ENCODE results near the gene ANXA2.

Gene ANXA2

DNA sequence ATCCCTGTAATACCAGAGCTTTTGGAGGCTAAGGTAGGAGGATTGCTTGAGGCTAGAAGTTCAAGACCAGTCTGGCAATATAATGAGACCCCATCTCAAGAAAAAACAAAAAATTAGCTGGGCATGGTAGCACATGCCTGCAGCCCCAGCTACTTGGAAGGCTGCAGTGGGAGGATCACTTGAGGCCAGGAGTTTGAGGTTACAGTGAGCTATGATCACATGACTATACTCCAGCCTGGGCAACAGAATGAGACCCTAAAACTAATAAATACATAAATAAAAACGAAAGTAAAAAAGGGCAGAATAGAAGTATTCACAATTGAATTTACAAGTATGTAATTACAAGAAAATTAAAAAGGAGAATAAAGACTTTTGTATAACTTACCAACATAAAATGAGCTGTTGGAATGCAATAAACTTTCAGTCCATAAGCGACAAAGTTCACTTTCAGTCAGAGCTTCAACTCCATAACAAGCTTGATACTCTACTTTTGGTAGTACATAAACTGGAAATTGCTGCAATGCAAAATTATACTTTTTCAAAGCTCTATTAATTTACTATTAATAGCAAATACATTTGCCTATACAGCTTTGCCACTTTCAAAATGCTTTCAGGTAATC is 44.4 kb upstream of the ANXA2 start:
- Histone ChIP-seq H3K4me2 (ENCODE audit: low read depth, low read length, poor library complexity, severe bottlenecking) (no peak overlapping the region), H3K79me2 (ENCODE audit: insufficient read depth, low read length) (no peaks in the 10 kb centered on the region), H3K9me2 (replicated peaks; ENCODE audit: low read depth, low read length) (no peaks in the 10 kb centered on the region), H3F3A (ENCODE audit: low read depth) (no peaks in the 10 kb centered on the region), H4K20me1 (ENCODE audit: insufficient read depth, low read length, poor library complexity, severe bottlenecking) (no peaks in the 10 kb centered on the region), H3K9me3 (ENCODE audit: insufficient read depth, low read depth, low read length) (no peaks in the 10 kb centered on the region), H3K4me3 (ENCODE audit: low read length, poor library complexity, severe bottlenecking) (no peak overlapping the region), H3K36me3 (ENCODE audit: insufficient read depth, low read length) (no peaks in the 10 kb centered on the region), H3K27me3 (ENCODE audit: insufficient read depth, low read length, poor library complexity, severe bottlenecking) (no peaks in the 10 kb centered on the region), H2AFZ (ENCODE audit: low read length) (no peak overlapping the region), H3K4me1 (ENCODE audit: insufficient read depth, low read length, poor library complexity, severe bottlenecking) (no peaks in the 10 kb centered on the region), H3K9ac (ENCODE audit: low read depth, low read length, poor library complexity, severe bottlenecking) (no peak overlapping the region)
- TF ChIP-seq, protein P1, sequence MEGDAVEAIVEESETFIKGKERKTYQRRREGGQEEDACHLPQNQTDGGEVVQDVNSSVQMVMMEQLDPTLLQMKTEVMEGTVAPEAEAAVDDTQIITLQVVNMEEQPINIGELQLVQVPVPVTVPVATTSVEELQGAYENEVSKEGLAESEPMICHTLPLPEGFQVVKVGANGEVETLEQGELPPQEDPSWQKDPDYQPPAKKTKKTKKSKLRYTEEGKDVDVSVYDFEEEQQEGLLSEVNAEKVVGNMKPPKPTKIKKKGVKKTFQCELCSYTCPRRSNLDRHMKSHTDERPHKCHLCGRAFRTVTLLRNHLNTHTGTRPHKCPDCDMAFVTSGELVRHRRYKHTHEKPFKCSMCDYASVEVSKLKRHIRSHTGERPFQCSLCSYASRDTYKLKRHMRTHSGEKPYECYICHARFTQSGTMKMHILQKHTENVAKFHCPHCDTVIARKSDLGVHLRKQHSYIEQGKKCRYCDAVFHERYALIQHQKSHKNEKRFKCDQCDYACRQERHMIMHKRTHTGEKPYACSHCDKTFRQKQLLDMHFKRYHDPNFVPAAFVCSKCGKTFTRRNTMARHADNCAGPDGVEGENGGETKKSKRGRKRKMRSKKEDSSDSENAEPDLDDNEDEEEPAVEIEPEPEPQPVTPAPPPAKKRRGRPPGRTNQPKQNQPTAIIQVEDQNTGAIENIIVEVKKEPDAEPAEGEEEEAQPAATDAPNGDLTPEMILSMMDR (conservative IDR thresholded peaks at IDR 0.05; ENCODE audit: low read length), result no peak
- no peak for TF ChIP-seq EZH2phosphoT487 (IDR thresholded peaks at IDR 0.05; ENCODE audit: borderline replicate concordance)

DNA sequence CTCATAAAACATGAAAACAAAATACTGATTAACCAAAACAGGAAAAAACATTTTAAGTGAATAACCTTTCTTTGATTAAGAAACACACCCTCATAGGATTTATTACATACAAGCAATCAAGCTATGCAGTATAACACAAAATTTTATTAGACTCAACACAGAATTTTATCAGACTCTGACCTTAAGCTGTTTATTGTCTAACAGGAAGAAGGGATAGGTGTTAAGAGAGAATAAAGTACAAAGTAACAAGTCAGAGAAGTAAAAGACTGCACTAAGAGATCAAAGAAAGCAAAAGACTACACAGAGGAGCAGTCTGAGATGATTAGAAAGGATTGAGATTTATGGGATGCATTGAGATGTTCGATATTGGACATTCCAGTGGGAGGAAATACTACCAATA is 43.5 kb upstream of the ANXA2 start:
- no peaks in the 10 kb centered on the region for H3K36me3 ChIP-seq (ENCODE audit: insufficient read depth, low read length)

DNA sequence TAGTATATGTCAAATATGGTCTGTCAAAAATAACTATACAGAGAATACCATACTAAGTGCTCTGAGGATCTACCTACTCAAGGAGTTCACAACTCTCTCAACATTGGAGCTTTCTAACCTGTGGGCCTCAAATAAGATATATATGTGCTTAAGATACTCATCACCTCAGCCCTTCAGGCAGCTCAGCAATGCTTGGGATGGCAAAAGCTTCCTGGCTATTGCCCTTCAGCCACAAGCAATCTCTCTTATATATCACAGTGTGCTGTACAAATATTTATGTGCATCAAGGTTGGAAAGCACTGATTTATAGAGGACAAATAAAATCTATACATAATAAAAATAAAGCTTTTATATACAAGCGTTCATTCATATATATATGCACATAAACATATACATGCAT is 40.9 kb upstream of the ANXA2 start:
- H2AFZ ChIP-seq (ENCODE audit: low read length), result no peak overlapping the region
- H3F3A ChIP-seq (ENCODE audit: low read depth), result no peaks in the 10 kb centered on the region
- H3K4me3 ChIP-seq (ENCODE audit: low read length, poor library complexity, severe bottlenecking), result no peak overlapping the region
- TF ChIP-seq, protein P1 (conservative IDR thresholded peaks at IDR 0.05; ENCODE audit: low read length), result no peak
- TF ChIP-seq EZH2phosphoT487 (IDR thresholded peaks at IDR 0.05; ENCODE audit: borderline replicate concordance), result no peak
- H3K79me2 ChIP-seq (ENCODE audit: insufficient read depth, low read length), result no peaks in the 10 kb centered on the region
- no peak overlapping the region for H3K9ac ChIP-seq (ENCODE audit: low read depth, low read length, poor library complexity, severe bottlenecking)
- no peaks in the 10 kb centered on the region for H4K20me1 ChIP-seq (ENCODE audit: insufficient read depth, low read length, poor library complexity, severe bottlenecking)
- 0 out of 2 replicates have a peak, but pooled peaks cover 12% of the 10 kb centered on the region for H3K36me3 ChIP-seq (ENCODE audit: insufficient read depth, low read length)
- H3K4me2 ChIP-seq (ENCODE audit: low read depth, low read length, poor library complexity, severe bottlenecking), result no peak overlapping the region
- H3K27me3 ChIP-seq (ENCODE audit: insufficient read depth, low read length, poor library complexity, severe bottlenecking), result no peaks in the 10 kb centered on the region
- H3K9me2 ChIP-seq (replicated peaks; ENCODE audit: low read depth, low read length), result no peaks in the 10 kb centered on the region
- no peaks in the 10 kb centered on the region for H3K9me3 ChIP-seq (ENCODE audit: insufficient read depth, low read depth, low read length)
- no peaks in the 10 kb centered on the region for H3K4me1 ChIP-seq (ENCODE audit: insufficient read depth, low read length, poor library complexity, severe bottlenecking)

More for the DNA sequence above, 43.5 kb upstream of the ANXA2 start:
- no peak for TF ChIP-seq EZH2phosphoT487 (IDR thresholded peaks at IDR 0.05; ENCODE audit: borderline replicate concordance)
- TF ChIP-seq, protein P1 (conservative IDR thresholded peaks at IDR 0.05; ENCODE audit: low read length), result no peak
- Histone ChIP-seq H3K4me1 (ENCODE audit: insufficient read depth, low read length, poor library complexity, severe bottlenecking) (no peaks in the 10 kb centered on the region), H2AFZ (ENCODE audit: low read length) (no peak overlapping the region), H3K9ac (ENCODE audit: low read depth, low read length, poor library complexity, severe bottlenecking) (no peak overlapping the region), H3K4me2 (ENCODE audit: low read depth, low read length, poor library complexity, severe bottlenecking) (no peak overlapping the region), H3K79me2 (ENCODE audit: insufficient read depth, low read length) (no peaks in the 10 kb centered on the region), H3K9me2 (replicated peaks; ENCODE audit: low read depth, low read length) (no peaks in the 10 kb centered on the region), H3K27me3 (ENCODE audit: insufficient read depth, low read length, poor library complexity, severe bottlenecking) (no peaks in the 10 kb centered on the region), H4K20me1 (ENCODE audit: insufficient read depth, low read length, poor library complexity, severe bottlenecking) (no peaks in the 10 kb centered on the region), H3F3A (ENCODE audit: low read depth) (no peaks in the 10 kb centered on the region), H3K9me3 (ENCODE audit: insufficient read depth, low read depth, low read length) (no peaks in the 10 kb centered on the region), H3K4me3 (ENCODE audit: low read length, poor library complexity, severe bottlenecking) (no peak overlapping the region)

Data from Loucy (cell line).